HL-60/S4 treated with phorbol 12-myristate 13-acetate at 8.2 ng/mL for 4 days and 3 days (cell line): Measurements from ENCODE around the gene QPCT.

Source experiments
- in situ Hi-C: fragments of 300-500 bp; cut with MboI; formaldehyde crosslinking; loops from 2 replicates; pipeline ENCODE4 v1.15.0; 2022; ENCODE audit warnings: low sequenced_read_pairs

QPCT gene

GRCh38 chr2:37324786-37325624, 19.4 kb upstream of the QPCT start, which contains the start of gene PRKD3:
PRKD3 (minus strand) TSS chr2:37324833; CDS start chr2:37316524, 8,309 bp downstream.
- in situ Hi-C loops, result no loop called here

- in situ Hi-C loops, result no loop called here
Measured at GRCh38 chr2:37325625-37326071, 18.8 kb upstream of the QPCT start.

- in situ Hi-C loops, result no loop called here
Measured at GRCh38 chr2:37326285-37326684, 18.1 kb upstream of the QPCT start.

- in situ Hi-C loops, result no loop called here
Measured at GRCh38 chr2:37326866-37327634, 17.4 kb upstream of the QPCT start.

- in situ Hi-C loops, result no loop called here
Measured at GRCh38 chr2:37330681-37331080, 13.7 kb upstream of the QPCT start.

- in situ Hi-C loops, result no loop called here
Measured at GRCh38 chr2:37332560-37332959, 11.9 kb upstream of the QPCT start.

- in situ Hi-C loops, result no loop called here
Measured at GRCh38 chr2:37333256-37333655, 11.2 kb upstream of the QPCT start.

- in situ Hi-C loops, result no loop called here
Measured at GRCh38 chr2:37335604-37336003, 8.8 kb upstream of the QPCT start.

GRCh38 chr2:37337620-37338280, 6.7 kb upstream of the QPCT start:
- in situ Hi-C loops, result no loop called here

GRCh38 chr2:37338933-37339332, 5.5 kb upstream of the QPCT start:
- in situ Hi-C loops, result no loop called here

- in situ Hi-C loops, result no loop called here
Measured at GRCh38 chr2:37340637-37341036, 3.8 kb upstream of the QPCT start.

- in situ Hi-C loops, result no loop called here
Measured at GRCh38 chr2:37342591-37343220, 1.7 kb upstream of the QPCT start.

GRCh38 chr2:37343537-37344434, 644 bp upstream of the QPCT start:
- in situ Hi-C loops, result no loop called here

GRCh38 chr2:37348155-37348554, 3.7 kb downstream of the QPCT start:
- in situ Hi-C loops, result no loop called here

GRCh38 chr2:37349231-37349860, 4.9 kb downstream of the QPCT start:
- in situ Hi-C loops, result no loop called here

- in situ Hi-C loops, result no loop called here
Measured at GRCh38 chr2:37350034-37350433, 5.6 kb downstream of the QPCT start.

- in situ Hi-C loops, result no loop called here
Measured at GRCh38 chr2:37354531-37354930, 10.1 kb downstream of the QPCT start.

GRCh38 chr2:37355735-37356134, 11.3 kb downstream of the QPCT start:
- in situ Hi-C loops, result no loop called here

- in situ Hi-C loops, result no loop called here
Measured at GRCh38 chr2:37356299-37356698, 11.9 kb downstream of the QPCT start.
